NCI-H2171 (cell line): ENCODE data around the gene RUNX2.

ENCODE experiments used
- DNase-seq: peaks from one replicate; lab custom pipeline; 2025; lab: John Stamatoyannopoulos, UW

RUNX2 gene

GRCh38 chr6:45433533-45434380 is 105.6 kb downstream of the RUNX2 start:
- DNase-seq = no peak

DNA sequence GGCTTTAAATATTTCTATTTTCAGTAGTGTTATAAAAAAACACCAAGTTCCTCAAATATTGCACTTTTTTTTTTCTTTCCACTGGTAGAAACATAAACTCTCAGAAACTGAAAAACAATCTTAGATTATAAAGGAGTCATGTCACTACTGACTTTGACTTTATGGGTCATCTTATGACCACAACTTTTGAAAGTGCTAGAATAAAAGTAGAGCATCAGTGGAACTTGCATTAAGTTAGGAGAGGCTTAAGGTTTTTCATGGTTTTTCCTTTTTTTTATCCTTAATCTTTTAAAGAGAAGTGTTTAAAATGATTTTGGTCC is 106.2 kb downstream of the RUNX2 start:
- no peak for DNase-seq

DNA sequence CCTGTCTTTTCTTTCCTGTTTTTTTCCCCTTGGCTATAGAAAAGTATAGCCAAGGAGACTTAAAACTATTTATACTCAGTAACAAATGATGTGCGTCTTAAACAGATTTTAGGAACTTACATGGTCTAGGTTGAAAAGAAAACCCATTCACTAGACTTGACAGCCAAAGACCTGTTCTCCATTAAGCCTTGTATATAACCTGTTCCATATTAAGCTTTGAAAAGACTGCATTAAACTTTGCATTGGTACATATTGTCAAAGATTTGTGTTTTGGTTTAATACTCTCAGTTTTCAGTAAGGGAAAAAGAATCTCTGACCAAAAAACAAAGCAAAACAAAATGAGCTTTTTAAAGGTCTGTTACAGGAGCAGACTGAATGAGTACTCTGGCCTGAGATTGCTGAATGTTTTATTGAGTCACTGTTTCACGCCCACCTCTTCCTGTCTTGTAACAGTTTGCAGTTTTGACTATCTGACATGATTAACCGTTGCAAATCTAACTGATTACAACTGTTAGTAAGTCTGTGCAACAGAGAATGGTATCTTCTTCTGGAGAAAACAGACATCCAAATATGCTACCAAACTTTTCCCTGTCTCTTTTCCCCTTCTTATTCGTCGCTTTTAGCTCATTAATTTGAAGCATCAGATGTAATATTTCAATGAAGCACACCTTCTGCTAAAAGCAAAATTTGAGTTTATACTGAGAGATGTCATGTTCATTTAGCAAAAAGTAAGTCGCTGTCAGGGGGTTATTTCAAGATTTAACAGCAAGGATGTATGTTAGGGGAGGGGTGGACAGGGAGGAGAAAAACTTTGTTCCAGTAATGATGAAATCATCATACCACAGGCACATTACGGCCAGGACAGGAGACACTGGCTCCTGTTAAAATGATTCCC is 108.7 kb downstream of the RUNX2 start:
- no peak for DNase-seq

- DNase-seq = no peak
These were observed 109.3 kb downstream of the RUNX2 start for GRCh38 chr6:45437439-45437815.

DNA sequence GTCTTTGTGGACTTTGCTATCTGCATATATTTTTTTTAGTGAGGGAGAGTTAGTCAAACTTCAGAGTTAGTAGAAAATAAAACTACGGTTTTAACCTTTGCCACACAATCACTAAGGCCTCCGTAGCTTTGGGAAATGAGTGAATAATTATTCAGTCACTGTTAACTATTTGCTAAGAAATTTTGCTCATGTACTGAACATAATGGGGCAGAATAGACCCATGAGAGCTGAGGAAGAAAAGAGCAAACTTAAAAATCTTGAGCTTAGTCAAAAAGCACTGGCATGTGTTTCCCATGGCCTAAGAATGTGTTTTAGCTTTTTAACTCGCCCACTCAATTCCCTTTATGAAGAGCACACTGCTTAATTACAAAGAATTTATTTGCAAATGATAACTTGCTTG is 110.0 kb downstream of the RUNX2 start:
- DNase-seq = no peak

DNA sequence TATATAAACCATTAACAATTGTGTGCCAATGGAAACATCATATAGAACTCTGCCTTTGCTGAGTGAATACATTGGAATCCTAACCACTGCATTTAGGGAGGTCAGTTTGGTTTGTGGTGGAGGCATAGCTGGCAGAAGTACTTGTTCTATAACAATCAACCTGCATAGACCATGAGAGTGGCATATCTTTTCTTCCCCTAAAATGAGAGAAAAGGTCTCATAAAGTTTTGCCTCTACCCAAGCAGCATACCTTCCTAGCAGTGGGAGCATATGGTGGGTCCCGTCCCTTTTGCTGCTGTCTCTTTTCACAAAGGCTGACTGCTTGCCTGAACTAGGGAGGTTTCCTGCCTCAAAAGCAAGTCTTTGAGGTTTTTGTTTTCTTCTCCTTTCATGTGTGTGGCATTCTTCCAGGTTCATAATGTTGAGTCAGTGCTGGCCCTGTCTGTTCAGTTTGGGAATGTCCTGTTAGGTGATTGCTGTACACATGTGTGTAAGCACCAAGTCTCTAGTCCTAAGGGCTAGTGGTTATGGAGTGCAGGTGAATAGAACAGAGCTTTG is 110.8 kb downstream of the RUNX2 start:
- DNase-seq = no peak

DNA sequence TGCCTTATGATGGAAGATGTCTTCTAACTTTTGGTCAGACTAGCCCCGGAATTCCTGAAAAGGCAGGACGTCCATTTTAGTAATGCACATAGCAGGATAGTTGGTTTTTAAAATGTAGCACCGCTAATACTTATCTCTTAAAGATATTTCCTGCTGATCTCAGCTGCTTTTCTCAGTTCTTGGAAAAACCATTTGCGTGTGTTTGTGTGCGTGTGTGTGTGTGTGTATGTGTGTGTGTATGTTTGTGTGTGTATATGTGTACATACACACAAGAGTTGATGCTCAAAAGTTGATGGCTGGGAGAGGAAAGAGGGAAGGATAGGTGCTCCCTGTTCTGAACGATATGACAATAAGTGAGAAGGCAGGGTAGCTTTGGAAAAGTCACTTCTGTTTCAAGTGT is 111.3 kb downstream of the RUNX2 start:
- DNase-seq = no peak

DNA sequence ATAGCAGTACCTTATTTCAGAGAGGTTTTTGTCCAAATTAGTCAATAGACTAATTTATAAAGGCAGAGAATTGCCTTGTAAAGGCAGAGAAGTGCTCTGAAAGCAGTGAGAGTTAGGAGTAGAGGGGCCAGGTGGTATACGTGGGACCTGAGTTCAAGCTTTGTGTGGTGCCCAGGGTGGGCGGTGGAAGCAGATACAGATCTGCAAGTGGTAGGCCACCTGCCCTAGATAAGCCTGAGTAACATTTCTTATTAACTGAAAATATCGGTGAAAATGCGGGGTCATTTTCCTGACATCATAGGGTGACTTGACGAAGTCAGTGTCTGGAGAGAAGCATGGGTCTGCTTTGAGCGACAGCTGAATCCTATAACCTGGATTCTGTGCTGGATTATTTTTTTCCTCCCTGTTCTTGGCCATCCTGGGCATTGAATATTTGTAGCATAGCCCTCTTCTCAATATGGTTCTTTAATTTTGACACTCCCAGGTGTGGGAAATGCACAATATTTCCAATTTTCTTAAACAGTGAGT is 111.8 kb downstream of the RUNX2 start:
- no peak for DNase-seq

- DNase-seq = no peak
These were observed 113.8 kb downstream of the RUNX2 start for GRCh38 chr6:45441851-45442453.

DNA sequence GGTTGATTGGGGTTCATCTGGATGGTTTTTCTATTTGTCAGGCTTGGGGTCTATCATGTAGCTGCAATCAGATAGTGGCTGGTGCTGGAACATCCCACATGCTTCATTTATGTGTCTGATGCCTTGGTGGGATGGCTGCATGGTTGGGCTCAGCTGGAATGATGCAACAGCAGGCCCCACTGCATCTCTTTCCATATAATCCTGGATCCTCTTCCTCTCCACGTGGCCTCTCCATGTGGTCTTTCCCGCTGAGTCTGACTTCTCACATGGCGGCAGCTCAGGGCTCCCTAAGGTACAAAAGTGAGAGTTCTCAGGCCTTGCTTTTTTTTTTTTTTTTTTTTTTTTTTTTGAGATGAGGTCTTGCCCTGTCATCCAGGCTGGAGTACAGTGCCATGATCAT is 114.6 kb downstream of the RUNX2 start:
- DNase-seq = no peak

DNA sequence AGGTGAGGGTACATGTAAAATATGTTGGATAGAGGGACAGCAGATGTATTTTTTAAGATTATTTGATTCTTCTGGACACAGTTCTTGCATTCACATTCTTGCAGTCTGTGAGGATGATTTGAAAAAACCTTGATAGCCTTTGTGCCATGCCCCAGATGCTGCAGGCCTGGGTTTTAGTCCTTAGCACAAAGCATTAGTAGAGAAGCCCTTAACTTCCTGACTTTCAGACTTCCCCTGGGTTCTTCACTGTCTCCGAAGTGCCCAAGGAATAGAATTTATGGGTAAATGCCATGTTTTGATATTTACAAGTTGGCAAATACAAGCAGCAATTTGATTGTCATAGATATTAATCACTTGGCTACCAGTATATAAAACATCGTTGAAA is 117.2 kb downstream of the RUNX2 start:
- DNase-seq = no peak

DNA sequence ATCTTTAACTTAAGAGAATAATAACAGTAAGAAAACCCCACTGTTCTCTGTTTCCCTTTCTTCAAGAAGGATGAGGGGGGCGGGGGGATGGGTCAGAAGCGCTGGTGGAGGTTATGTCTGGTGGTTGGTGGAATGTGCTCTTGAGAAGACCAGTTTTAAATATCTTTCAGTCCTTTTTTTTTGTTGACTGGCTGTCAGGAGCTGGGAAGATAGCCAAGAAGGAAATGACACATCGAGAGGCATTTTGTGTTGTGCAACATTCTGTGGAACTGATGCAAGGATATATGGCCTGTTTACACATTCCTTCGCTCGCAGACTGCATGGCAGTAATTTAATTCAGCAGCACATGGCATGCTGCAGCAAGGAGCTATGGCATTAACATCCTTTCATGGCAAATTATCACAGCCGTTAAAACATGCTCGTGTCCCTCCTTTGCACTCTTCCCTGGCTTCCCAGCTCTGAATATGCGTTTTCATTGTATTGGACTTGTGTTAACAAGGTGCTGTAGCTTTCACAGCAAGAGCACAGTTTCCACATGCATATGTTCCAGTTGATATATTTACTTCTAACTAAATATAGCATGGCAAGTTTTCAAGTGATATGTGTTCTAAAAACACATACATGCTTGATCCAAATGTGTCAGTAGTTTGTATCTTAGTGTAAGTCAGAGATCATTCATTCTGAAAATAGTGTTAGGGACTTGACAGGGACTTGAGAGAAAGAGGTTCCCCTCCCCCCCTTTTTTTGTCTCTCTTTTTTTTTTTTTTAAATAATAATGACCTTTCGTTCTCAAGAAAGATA is 117.8 kb downstream of the RUNX2 start:
- no peak for DNase-seq

DNA sequence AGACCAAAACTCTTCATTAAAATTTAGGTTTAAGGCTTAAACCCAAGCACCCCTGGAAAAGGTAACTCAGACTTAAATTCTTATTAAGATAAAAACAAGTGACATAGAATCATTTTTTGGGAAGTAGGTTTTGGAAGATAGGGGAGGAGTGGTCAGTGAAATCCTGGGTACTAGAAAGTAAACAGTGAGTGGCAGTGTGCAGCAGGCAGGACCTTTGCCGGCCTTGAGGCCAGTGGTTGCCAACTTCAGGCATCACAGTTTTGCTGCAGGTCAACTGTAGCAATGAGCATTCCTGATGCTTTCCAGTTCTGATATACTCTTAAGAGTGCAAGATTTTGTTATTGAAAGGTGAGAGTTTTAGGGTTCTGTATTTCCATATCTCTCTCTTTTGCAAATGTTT is 118.9 kb downstream of the RUNX2 start:
- no peak for DNase-seq

GRCh38 chr6:45447716-45448115 is 119.6 kb downstream of the RUNX2 start:
- no peak for DNase-seq

- no peak for DNase-seq
These were observed 120.6 kb downstream of the RUNX2 start for GRCh38 chr6:45448417-45449389.

- DNase-seq = no peak
These were observed 122.0 kb downstream of the RUNX2 start for GRCh38 chr6:45450132-45450531.

DNA sequence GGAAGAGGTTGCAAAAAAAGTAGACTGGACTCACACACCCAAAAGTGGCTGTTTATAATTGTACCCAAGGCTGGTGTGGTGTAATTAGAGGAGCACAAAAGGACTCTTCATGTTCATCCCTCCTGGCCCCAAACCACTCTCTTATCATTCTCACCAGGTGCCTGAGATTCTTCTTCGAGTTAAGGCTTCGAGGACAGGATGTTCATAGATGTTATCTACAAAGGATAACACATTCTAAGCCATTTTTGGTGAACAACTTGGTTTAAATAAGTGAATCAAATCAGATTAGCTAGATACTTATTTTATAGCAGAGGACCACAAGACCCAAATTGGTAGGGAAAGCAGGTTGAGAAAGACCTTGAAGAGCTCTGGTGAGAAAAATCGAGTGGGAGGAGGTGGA is 122.7 kb downstream of the RUNX2 start:
- DNase-seq = no peak

- DNase-seq = no peak
These were observed 126.1 kb downstream of the RUNX2 start for GRCh38 chr6:45454008-45454911.

DNA sequence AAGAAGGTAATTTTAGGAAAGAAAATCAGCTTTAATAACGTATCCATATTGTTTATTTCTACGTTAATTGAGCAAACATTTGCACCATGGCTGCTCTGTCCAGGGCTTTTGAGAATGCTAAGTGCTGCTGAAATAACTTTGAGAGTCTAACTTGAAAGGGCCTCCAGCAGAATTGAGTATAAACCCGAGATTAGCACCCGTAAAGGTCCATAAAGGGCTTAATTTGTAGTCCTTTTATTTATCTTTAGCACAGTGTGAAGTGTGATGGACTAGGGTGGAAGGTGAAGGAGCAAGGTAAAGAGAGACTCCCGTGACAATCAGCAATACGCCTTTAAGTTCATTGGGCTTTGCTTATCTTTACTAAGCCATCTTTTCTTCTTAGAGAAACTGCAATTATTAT is 127.3 kb downstream of the RUNX2 start:
- no peak for DNase-seq
